ENCODE results near the gene OR5H15.
"Not testable (repeated sequence)": the region's sequence is repeated elsewhere in the genome, so short reads cannot be mapped to it uniquely, and the experiment has no call there.

Gene OR5H15

DNA sequence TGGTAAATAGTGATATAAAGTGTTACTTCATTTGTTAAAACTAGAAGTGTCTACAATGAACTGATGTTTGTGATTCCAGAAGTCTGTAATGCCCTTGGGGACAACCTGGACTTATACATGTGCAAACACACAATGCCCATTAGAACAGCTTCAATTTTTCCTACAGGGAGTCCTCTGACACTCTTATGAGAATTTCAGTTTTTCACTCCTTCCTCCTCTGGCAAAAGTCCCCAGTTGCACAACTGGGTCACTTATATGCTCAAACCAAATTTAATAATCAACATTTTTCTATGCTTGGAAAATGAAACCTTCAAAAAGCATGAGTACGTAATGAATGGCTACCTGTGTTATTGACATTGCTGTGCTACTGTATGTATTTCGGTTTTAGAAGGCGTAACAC lies at the start of gene OR5H15:
OR5H15 (plus strand) TSS at position 301 of the 400 bp plus-strand sequence. CDS start 2,004 bp downstream, outside the sequence.
- no peak for DNase-seq

DNA sequence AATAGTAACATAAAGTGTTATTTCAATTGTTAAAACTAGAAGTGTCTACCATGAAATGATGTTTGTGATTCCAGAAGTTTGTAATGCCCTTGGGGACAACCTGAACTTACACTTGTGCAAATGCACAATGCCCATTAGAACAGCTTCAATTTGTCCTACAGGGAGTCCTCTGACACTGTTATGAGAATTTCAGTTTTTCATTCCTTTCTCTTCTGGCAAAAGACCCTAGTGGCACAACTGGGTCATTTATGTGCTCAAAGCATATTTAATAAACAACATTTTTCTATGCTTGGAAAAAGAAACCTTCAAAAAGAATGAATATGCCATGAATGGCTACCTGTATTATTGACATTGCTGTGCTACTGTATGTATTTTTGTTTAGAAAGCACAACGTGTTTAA lies 36.1 kb upstream of the OR5H15 start, which contains the start of gene OR5H1:
OR5H1 (plus strand) TSS at position 301 of the 400 bp plus-strand sequence. CDS start 1,977 bp downstream, outside the sequence.
- no peak for DNase-seq

- no peak for DNase-seq
These were observed 29.9 kb upstream of the OR5H15 start for GRCh38 chr3:98136631-98137030.

GRCh38 chr3:98137826-98138557 lies 28.5 kb upstream of the OR5H15 start:
- DNase-seq: not testable (repeated sequence)

GRCh38 chr3:98140531-98140930 lies 26.0 kb upstream of the OR5H15 start:
- DNase-seq: no peak

GRCh38 chr3:98147179-98147578 lies 19.3 kb upstream of the OR5H15 start, which contains the start of gene OR5H14:
Gene OR5H14 (plus strand): TSS chr3:98147479. CDS start chr3:98149386, 1,907 bp downstream.
- no peak for DNase-seq

DNA sequence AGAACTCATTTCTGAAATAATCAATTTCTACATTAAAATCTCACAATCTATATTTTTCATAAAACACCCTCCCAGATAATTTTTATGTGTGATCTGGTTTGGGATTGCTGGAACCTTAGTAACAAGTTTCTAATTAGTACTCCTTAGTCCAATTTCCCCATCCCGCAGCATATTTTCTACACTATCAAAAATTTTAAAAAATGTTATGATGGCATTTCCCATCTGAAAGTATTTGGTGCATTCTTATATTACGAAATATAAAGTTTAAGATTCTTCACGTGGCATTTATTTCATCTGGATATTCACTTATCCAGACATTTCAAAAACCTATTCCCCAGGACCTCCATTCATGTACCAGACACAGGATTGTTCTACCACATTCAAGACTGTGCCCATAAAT lies 17.7 kb upstream of the OR5H15 start:
- no peak for DNase-seq

DNA sequence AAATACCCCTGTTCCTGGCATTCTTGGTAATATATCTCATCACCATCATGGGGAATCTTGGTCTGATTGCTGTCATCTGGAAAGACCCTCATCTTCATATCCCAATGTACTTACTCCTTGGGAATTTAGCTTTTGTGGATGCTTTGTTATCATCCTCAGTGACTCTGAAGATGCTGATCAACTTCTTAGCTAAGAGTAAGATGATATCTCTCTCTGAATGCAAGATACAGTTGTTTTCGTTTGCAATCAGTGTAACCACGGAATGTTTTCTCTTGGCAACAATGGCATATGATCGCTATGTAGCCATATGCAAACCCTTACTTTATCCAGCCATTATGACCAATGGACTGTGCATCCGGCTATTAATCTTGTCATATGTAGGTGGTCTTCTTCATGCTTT lies 17.0 kb upstream of the OR5H15 start:
- not testable (repeated sequence) for DNase-seq

DNA sequence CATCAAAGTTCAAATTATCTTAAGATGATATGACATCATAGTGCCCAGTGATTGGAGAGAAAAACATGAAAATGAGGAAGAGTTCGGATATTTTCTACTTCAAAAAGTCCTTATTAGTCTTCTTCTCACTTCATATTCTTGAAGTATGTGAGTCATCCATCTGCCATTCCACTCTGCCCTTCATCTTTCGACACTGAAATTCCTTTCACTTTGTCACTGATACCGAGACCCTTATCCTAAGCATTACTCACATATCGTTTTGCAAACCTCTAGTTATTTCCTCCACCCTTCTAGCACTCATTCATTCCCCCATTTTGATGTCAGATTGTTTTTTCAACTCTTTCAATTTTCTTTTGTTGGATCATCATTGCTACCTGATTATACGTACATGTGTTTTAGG lies 15.3 kb upstream of the OR5H15 start:
- DNase-seq: no peak

DNA sequence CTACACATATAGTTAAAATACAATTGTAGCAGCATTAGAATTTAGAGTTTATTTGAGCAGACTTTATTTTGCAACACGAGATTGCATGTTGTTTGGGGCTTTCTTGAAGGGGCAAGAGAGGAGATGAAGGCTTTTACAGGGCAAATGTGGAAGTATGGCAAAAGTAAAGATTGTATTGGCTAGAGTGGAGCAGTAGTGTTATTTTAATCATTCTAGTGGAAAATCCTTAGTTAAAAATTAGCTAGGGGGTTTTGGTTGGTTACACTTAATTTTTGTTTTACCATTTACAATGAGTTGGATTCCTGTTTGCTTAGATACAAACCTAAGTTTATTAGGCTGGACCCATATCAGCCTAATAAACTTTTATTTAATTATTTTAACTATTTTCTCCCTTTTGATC lies 4.6 kb downstream of the OR5H15 start:
- DNase-seq: no peak

DNA sequence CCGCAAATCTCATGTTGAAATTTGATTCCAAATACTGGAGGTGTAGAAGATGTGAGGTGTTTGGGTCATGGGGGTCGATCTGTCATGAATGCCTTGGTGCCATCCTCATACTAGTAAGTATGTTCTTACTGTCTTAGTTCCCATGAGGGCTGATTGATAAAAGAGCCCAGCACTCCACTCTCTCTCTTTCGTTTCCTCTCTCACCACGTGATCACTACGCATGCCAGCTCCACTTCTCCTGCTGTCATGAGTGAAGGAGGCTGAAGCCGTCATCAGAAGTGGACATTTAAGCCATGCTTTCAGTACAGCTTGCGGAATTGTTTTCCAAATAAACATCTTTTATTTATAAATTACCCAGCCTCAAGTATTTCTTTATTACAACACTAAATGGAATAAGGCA lies 6.1 kb downstream of the OR5H15 start:
- DNase-seq: no peak

DNA sequence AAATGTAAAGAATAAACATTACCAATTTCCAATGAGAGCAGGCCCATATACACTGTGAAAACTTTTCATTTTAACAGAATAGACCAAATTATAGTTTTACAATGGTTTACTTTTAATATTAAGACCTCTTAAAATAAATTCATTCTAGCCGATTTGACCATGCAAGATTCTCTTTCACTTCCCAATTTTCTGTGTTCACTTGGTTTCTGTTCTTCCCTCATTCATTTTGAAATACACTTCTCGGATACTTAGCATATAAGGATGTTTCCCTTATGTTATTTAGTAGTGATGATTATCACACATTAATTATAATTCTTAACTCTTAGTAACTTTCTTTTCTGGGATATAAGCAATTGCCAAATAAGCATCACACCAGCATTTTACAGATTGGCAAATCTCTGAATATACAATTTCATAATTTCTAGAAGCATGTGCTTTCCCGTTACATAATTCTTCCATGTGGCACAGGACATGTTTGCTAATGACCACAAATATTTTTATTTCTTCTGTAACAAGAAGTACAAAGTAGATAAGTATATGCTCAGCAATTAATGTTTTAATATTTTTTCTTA lies 13.9 kb downstream of the OR5H15 start:
- DNase-seq: no peak

DNA sequence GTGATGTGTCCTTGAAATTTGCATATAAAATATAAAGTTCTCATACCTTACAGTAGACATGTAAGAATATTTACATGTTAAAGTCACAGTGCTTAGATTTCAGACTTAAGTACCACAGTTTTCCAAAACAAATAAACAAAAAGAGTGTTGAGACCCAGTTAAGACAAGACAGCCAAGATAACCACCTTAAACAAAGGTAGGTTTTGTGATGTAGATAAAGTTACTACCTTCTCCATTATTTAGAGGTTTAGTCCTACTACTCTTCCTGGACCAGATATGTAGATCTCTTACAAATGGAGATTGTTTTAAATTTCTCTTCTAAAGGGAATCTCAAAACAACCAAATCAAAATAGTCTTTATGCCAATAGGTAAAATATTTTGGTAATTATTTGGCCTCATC lies 15.7 kb downstream of the OR5H15 start:
- no peak for DNase-seq

DNA sequence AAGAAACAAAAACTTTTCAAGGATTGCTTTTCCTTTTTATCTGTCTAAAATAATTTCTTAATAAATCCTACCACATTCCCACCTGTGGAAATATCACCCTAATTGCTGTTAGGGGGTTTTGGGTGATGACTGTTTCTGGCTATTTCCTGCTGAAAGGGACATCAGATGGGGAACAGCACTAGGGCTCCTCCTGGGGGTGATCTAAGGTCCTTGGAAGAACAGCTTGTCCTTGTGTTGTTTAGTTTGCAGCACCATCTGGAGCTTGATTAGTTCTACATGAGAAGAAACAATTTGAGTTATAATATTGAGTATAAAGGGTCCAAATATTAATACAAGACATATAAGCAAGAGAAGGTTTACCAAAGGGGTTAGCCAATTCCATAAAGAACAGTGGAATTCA lies 18.7 kb downstream of the OR5H15 start:
- DNase-seq: no peak

DNA sequence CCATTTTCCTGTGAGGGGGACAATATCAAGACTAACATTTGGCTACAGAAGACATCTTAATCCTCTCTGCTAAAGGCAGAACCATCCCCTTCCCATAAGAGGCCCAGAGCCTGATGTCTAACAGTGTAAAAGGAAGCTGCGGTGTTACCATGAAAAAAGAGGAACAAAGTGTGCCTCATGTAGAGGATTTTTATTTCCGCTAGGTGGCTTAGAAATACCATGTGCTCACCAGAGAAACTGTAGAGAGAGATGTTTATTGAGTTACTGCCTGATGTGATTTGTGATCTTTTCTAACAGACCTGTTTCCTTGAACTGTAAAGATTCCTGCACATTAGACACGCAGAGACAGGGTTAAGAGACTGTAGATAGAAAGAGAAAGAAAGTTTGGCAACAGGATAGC lies 22.0 kb downstream of the OR5H15 start:
- peak; percentile 64 to 68 for DNase-seq

DNA sequence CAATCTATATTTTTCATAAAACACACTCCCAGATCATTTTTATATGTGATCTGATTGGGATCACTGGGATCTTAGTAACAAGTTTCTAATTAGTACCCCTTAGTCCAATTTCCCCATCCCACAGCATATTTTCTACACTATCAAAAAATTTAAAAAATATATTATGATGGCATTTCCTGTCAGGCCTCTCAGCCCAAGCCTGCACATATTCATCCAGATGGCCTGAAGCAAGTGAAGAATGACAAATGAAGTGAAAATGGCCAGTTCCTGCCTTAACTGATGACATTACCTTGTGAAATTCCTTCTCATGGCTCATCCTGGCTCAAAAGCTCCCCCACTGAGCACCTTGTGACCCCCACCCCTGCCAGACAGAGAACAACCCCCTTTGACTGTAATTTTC lies 24.4 kb downstream of the OR5H15 start:
- not testable (repeated sequence) for DNase-seq

DNA sequence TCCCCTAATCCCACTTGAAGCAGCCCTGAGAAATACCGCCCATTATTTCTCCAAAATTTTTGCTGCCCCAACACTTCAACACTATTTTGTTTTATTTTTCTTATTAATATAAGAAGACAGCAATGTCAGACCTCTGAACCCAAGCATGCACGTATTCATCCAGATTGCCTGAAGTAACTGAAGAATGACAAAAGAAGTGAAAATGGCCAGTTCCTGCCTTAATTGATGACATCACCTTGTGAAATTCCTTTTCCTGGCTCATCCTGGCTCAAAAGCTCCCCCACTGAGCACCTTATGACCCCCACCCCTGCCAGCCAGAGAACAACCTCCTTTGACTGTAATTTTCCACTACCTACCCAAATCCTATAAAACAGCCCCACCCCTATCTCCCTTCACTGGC lies 29.8 kb downstream of the OR5H15 start:
- DNase-seq: not testable (repeated sequence)

DNA sequence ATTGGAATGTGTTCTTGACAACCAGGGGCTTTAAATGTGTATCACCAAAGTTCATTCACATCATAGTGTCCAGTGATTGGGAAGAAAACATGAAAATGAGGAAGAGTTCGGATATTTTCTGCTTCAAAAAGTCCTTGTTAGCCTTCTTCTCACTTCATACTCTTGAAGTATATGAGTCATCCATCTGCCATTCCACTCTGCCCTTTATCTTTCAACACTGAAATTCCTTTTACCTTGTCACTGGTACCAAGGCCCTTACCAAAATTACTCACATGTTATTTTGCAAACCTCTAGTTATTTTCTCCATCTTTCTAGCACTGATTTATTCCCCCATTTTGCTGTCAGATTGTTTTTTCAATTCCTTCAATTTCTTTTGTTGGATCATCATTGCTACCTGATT lies 32.5 kb downstream of the OR5H15 start:
- no peak for DNase-seq

DNA sequence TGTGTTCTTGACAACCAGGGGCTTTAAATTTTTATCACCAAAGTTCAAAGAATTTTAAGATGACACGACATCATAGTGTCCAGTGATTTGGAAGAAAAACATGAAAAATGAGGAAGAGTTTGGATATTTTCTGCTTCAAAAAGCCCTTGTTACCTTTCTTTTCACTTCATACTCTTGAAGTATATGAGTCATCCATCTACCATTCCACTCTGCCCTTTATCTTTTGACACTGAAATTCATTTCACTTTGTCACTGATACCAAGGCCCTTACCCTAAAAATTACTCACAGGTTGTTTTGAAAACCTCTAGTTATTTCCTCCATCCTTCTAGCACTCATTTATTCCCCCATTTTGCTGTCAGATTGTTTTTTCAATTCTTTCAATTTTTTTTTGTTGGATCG lies 42.7 kb downstream of the OR5H15 start:
- DNase-seq: no peak

DNA sequence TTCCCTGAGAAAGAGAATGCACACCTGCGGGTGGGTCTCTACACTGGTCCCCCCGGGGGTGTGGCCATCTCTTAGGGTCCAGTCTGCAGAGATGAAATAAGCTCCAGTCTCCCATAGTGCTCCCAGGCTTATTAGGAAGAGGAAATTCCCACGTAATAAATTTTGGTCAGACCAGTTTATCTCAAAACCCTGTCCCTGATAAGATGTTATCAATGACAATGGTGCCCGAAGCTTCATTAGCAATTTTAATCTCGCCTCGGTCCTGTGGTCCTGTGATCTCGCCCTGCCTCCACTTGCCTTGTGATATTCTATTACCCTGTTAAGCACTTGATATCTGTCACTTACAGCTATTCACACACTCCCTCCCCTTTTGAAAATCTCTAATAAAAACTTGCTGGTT lies 46.8 kb downstream of the OR5H15 start:
- no peak for DNase-seq

DNA sequence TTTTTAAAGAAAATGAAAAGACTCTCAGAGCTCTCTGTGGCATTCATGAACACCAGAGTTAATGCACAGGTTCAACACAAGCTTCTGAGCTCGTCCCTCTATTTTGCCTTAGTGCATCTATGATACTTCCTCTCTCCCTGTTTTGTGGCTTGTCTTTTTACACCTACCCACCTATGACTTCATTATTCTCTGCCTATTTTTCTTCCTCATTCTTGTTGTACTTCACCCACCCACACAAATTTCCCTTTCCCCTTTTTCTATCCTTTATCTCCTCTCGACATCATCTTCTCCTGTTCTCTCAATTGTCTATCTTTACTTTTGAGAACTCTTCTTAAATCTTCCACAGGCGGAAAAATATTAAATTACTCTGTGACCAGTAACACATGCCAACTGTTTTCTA lies 48.6 kb downstream of the OR5H15 start:
- no peak for DNase-seq
